ENCODE measurements around the gene DEPDC1.

- TF ChIP-seq, protein P1, sequence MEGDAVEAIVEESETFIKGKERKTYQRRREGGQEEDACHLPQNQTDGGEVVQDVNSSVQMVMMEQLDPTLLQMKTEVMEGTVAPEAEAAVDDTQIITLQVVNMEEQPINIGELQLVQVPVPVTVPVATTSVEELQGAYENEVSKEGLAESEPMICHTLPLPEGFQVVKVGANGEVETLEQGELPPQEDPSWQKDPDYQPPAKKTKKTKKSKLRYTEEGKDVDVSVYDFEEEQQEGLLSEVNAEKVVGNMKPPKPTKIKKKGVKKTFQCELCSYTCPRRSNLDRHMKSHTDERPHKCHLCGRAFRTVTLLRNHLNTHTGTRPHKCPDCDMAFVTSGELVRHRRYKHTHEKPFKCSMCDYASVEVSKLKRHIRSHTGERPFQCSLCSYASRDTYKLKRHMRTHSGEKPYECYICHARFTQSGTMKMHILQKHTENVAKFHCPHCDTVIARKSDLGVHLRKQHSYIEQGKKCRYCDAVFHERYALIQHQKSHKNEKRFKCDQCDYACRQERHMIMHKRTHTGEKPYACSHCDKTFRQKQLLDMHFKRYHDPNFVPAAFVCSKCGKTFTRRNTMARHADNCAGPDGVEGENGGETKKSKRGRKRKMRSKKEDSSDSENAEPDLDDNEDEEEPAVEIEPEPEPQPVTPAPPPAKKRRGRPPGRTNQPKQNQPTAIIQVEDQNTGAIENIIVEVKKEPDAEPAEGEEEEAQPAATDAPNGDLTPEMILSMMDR (IDR thresholded peaks at IDR 0.05), result no peak
- no peak for TF ChIP-seq POLR2A (IDR thresholded peaks at IDR 0.05)
These were observed 3.7 kb downstream of the DEPDC1 start for GRCh38 chr1:68493193-68493592.
